HEK293 (cell line): ENCODE results near the gene ZNF626.

Source experiments
- CTCF ChIA-PET: fragments of 350-600 bp; formaldehyde crosslinking; extraction: SDS; loops from one replicate; lab custom pipeline; 2021; ENCODE audit warnings: antibody characterized with exemption; lab: Yijun Ruan, JAX
- POLR2A ChIA-PET: fragments of 300-600 bp; formaldehyde crosslinking; extraction: SDS; loops from one replicate; lab custom pipeline; 2020; ENCODE audit warnings: antibody characterized with exemption, inconsistent platforms; lab: Yijun Ruan, JAX
- H3K27ac ChIP-seq: fragments of 200-500 bp; sonication (Bioruptor generic); 2 replicates; pipeline ENCODE4 v1.5.1; 2014; ENCODE audit warnings: low read depth, low read length, control low read depth, inconsistent platforms; ENCODE audit errors: extremely low read depth
- H3K36me3 ChIP-seq, 2 experiments: fragments of 200-500 bp in 1 of 2; sonication (Bioruptor generic) in 1 of 2; 1 replicate in 1 of 2; 2 replicates in 1 of 2; pipeline ENCODE4 v1.5.1; 2014 to 2017; ENCODE audit warnings: inconsistent platforms in 2 of 2, low read length in 2 of 2; ENCODE audit not compliant: control insufficient read depth in 2 of 2, insufficient read depth in 1 of 2
- H3K4me1 ChIP-seq: fragments of 200-500 bp; sonication (Bioruptor generic); 2 replicates; pipeline ENCODE4 v1.5.1; 2014; ENCODE audit warnings: mild to moderate bottlenecking, low read length, inconsistent platforms; ENCODE audit not compliant: control insufficient read depth, insufficient read depth
- H3K4me3 ChIP-seq: 2 replicates; pipeline ENCODE4 v1.5.1; 2011; ENCODE audit warnings: low read depth, mild to moderate bottlenecking, control low read depth, low read length, moderate library complexity
- H3K9me3 ChIP-seq: fragments of 200-500 bp; sonication (Bioruptor generic); 2 replicates; pipeline ENCODE4 v1.5.1; 2014; ENCODE audit warnings: low read depth, low read length, inconsistent platforms; ENCODE audit not compliant: control insufficient read depth, insufficient read depth
- BCL11A ChIP-seq: fragments of 450-650 bp; formaldehyde crosslinking; IDR thresholded peaks from 2 replicates; pipeline ENCODE4 v1.5.1; 2016; ENCODE audit warnings: low read depth, missing biosample characterization, missing genetic modification characterization
- HOXC10 ChIP-seq: sonication (generic); formaldehyde crosslinking; IDR thresholded peaks from 2 replicates; pipeline ENCODE4 v1.8.1; 2023; ENCODE audit warnings: mild to moderate bottlenecking, missing genetic modification reagents
- ZBTB7A ChIP-seq: fragments of 450-650 bp; formaldehyde crosslinking; IDR thresholded peaks from 2 replicates; pipeline ENCODE4 v1.5.1; 2016; ENCODE audit warnings: low read depth, missing biosample characterization, missing genetic modification characterization
- ZEB2 ChIP-seq: fragments of 450-650 bp; formaldehyde crosslinking; IDR thresholded peaks from 2 replicates; pipeline ENCODE4 v1.5.1; 2016; ENCODE audit warnings: missing biosample characterization, missing genetic modification characterization
- ZFP69B ChIP-seq: fragments of 450-650 bp; formaldehyde crosslinking; IDR thresholded peaks from 2 replicates; pipeline ENCODE4 v1.5.1; 2016; ENCODE audit warnings: missing biosample characterization, missing genetic modification characterization
- ZNF221 ChIP-seq: fragments of 450-650 bp; formaldehyde crosslinking; IDR thresholded peaks from 2 replicates; pipeline ENCODE4 v1.5.1; 2017; ENCODE audit warnings: missing biosample characterization, missing genetic modification characterization, borderline replicate concordance
- ZNF23 ChIP-seq: fragments of 450-650 bp; formaldehyde crosslinking; IDR thresholded peaks from 2 replicates; pipeline ENCODE4 v1.5.1; 2016; ENCODE audit warnings: missing biosample characterization, missing genetic modification characterization, borderline replicate concordance
- ZNF341 ChIP-seq: fragments of 450-650 bp; formaldehyde crosslinking; IDR thresholded peaks from 2 replicates; pipeline ENCODE4; 2016; ENCODE audit warnings: low read depth, missing biosample characterization, missing genetic modification characterization
- ZNF423 ChIP-seq: fragments of 450-650 bp; formaldehyde crosslinking; IDR thresholded peaks from 2 replicates; pipeline ENCODE4 v1.5.1; 2016; ENCODE audit warnings: missing biosample characterization, missing genetic modification characterization
- ZNF529 ChIP-seq: fragments of 450-650 bp; formaldehyde crosslinking; IDR thresholded peaks from 2 replicates; pipeline ENCODE4 v1.5.1; 2017; ENCODE audit warnings: missing genetic modification characterization, missing biosample characterization; ENCODE audit not compliant: insufficient replicate concordance
- ZNF548 ChIP-seq: fragments of 450-650 bp; formaldehyde crosslinking; IDR thresholded peaks from 2 replicates; pipeline ENCODE4 v1.5.1; 2016; ENCODE audit warnings: missing biosample characterization, missing genetic modification characterization
- ZNF555 ChIP-seq: fragments of 450-650 bp; formaldehyde crosslinking; conservative IDR thresholded peaks from 2 replicates; pipeline ENCODE4 v1.5.1; 2017; ENCODE audit warnings: missing biosample characterization, mild to moderate bottlenecking, missing genetic modification characterization, inconsistent platforms
- ZNF658 ChIP-seq: fragments of 450-650 bp; formaldehyde crosslinking; IDR thresholded peaks from 2 replicates; pipeline ENCODE4; 2016; ENCODE audit warnings: missing biosample characterization, missing genetic modification characterization
- ZNF777 ChIP-seq: fragments of 450-650 bp; formaldehyde crosslinking; IDR thresholded peaks from 2 replicates; pipeline ENCODE4 v1.5.1; 2017; ENCODE audit warnings: missing biosample characterization, missing genetic modification characterization, borderline replicate concordance
- ZSCAN30 ChIP-seq: fragments of 450-650 bp; IDR thresholded peaks from 2 replicates; pipeline ENCODE4 v1.5.1; 2018; ENCODE audit warnings: missing biosample characterization, mild to moderate bottlenecking, missing genetic modification characterization, moderate library complexity
- TF ChIP-seq, protein P1 (sequence below): fragments of 450-650 bp; formaldehyde crosslinking; IDR thresholded peaks from 2 replicates; pipeline ENCODE4 v1.5.1; 2017; ENCODE audit warnings: missing biosample characterization, missing genetic modification characterization
- TF ChIP-seq, protein P2 (sequence below): fragments of 450-650 bp; formaldehyde crosslinking; IDR thresholded peaks from 2 replicates; pipeline ENCODE4 v1.5.1; 2016; ENCODE audit warnings: missing biosample characterization, missing genetic modification characterization
- TF ChIP-seq, protein P3 (sequence below): fragments of 450-650 bp; formaldehyde crosslinking; IDR thresholded peaks from 2 replicates; pipeline ENCODE4 v1.5.1; 2017; ENCODE audit warnings: missing biosample characterization, missing genetic modification characterization

Gene ZNF626

DNA sequence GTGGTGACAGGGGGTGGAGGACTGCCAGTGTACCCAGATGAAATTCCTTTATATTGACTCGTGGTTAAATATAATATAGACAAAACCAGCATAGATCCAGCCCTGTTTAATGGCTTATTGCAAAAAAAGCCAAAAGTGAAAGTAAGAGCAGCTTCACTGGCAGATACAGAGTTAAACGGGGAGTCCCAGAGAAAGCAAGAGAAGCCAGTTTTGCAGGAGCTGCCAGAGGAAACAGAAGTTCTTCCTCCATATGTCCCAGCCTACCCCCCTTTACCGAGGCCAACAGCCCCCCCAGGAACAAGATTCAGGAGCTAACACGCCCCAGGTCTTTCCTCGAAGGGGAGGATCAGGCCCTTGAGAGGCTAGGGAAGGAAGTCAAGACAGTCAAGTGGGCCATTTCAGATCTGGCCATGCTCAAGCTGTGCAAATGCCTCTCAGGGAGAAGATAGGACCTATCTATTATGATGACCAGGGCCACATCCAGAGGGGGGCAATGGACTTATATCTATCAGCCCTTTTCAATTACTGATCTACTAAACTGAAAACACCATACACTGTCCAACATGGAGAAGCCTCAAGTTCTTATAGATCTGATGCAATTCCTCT is 48.6 kb downstream of the ZNF626 start:
- no peak for TF ChIP-seq ZSCAN30 (tag by site-specific recombination)
- ChIA-PET POLR2A (no interaction called here), CTCF (no interaction called here)
- H3K4me3 ChIP-seq, result no peak overlapping the region
- no peak overlapping the region for H3K27ac ChIP-seq
- no peaks in the 10 kb centered on the region for H3K36me3 ChIP-seq
- H3K4me1 ChIP-seq, result no peaks in the 10 kb centered on the region
- H3K9me3 ChIP-seq, result no peaks in the 10 kb centered on the region; the same call in 1 of the 2 replicates

DNA sequence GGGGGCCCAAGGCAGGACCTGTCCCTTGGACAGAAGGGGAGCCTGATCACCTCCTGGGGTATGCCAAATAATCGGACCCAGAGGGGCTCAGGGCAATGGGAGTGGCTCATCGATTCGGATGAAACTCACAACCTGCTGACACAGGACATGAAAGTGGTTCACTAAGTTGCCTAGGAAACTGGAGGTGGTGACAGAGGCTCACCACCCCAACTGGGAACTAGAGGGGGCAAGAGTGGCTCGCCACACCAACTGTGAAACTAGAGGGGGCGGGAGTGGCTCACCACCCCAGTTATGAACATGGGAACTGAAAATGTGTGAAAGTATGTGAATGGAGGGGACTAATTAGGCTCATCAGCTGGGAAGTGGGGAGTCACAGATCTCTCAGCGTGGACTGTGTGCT is 49.5 kb downstream of the ZNF626 start:
- H3K4me3 ChIP-seq, result no peak overlapping the region
- CTCF ChIA-PET, result no interaction called here
- H3K36me3 ChIP-seq, result no peaks in the 10 kb centered on the region
- H3K4me1 ChIP-seq, result no peaks in the 10 kb centered on the region
- no peak for TF ChIP-seq ZNF548 (tag by site-specific recombination)
- TF ChIP-seq ZNF529 (tag by site-specific recombination), result no peak
- TF ChIP-seq, protein P1, sequence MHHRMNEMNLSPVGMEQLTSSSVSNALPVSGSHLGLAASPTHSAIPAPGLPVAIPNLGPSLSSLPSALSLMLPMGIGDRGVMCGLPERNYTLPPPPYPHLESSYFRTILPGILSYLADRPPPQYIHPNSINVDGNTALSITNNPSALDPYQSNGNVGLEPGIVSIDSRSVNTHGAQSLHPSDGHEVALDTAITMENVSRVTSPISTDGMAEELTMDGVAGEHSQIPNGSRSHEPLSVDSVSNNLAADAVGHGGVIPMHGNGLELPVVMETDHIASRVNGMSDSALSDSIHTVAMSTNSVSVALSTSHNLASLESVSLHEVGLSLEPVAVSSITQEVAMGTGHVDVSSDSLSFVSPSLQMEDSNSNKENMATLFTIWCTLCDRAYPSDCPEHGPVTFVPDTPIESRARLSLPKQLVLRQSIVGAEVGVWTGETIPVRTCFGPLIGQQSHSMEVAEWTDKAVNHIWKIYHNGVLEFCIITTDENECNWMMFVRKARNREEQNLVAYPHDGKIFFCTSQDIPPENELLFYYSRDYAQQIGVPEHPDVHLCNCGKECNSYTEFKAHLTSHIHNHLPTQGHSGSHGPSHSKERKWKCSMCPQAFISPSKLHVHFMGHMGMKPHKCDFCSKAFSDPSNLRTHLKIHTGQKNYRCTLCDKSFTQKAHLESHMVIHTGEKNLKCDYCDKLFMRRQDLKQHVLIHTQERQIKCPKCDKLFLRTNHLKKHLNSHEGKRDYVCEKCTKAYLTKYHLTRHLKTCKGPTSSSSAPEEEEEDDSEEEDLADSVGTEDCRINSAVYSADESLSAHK (tag by site-specific recombination), result no peak
- TF ChIP-seq, protein P2, sequence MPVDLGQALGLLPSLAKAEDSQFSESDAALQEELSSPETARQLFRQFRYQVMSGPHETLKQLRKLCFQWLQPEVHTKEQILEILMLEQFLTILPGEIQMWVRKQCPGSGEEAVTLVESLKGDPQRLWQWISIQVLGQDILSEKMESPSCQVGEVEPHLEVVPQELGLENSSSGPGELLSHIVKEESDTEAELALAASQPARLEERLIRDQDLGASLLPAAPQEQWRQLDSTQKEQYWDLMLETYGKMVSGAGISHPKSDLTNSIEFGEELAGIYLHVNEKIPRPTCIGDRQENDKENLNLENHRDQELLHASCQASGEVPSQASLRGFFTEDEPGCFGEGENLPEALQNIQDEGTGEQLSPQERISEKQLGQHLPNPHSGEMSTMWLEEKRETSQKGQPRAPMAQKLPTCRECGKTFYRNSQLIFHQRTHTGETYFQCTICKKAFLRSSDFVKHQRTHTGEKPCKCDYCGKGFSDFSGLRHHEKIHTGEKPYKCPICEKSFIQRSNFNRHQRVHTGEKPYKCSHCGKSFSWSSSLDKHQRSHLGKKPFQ, result no peak
- TF ChIP-seq ZFP69B (tag by site-specific recombination), result no peak
- no peak for TF ChIP-seq ZNF341 (tag by site-specific recombination)
- TF ChIP-seq ZNF221 (tag by site-specific recombination), result no peak
- no peak for TF ChIP-seq HOXC10 (CRISPR knock-in tag)
- TF ChIP-seq, all 188 proteins: peak for 0
- Histone ChIP-seq H3K9me3 (no peaks in the 10 kb centered on the region; the same call in 1 of the 2 replicates), H3K27ac (no peak overlapping the region)
- POLR2A ChIA-PET, result no interaction called here

DNA sequence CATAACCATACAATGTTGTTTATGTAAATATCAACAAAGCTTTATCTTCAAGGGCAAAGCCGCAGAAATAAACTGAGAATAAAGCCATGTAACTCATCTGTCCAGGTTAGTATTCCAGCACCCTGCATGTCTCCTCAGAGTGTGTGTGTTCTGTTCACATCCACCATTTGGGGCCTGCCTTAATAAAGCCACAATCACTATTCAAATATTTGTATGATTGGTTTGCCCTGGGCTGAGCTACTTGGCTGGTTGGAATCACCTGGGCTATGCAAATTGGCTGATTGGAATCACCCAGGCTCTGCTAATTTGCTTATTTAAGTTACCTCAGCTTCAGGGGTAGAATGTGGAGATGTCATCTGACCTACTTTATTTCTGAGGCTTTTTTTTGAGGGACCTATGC is 53.4 kb downstream of the ZNF626 start:
- POLR2A ChIA-PET, result no interaction called here
- H3K4me1 ChIP-seq, result no peaks in the 10 kb centered on the region
- H3K4me3 ChIP-seq, result no peak overlapping the region
- H3K36me3 ChIP-seq, result no peaks in the 10 kb centered on the region
- TF ChIP-seq ZNF555 (tag by site-specific recombination) (no peak), ZNF658 (tag by site-specific recombination) (no peak), ZNF341 (tag by site-specific recombination) (no peak), BCL11A (tag by site-specific recombination) (no peak), ZEB2 (tag by site-specific recombination) (no peak), ZBTB7A (no peak), ZNF423 (tag by site-specific recombination) (no peak), ZNF529 (tag by site-specific recombination) (no peak), ZNF23 (no peak), ZNF777 (no peak)
- TF ChIP-seq, protein P3, sequence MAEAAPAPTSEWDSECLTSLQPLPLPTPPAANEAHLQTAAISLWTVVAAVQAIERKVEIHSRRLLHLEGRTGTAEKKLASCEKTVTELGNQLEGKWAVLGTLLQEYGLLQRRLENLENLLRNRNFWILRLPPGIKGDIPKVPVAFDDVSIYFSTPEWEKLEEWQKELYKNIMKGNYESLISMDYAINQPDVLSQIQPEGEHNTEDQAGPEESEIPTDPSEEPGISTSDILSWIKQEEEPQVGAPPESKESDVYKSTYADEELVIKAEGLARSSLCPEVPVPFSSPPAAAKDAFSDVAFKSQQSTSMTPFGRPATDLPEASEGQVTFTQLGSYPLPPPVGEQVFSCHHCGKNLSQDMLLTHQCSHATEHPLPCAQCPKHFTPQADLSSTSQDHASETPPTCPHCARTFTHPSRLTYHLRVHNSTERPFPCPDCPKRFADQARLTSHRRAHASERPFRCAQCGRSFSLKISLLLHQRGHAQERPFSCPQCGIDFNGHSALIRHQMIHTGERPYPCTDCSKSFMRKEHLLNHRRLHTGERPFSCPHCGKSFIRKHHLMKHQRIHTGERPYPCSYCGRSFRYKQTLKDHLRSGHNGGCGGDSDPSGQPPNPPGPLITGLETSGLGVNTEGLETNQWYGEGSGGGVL (tag by site-specific recombination), result no peak
- CTCF ChIA-PET, result no interaction called here
- H3K9me3 ChIP-seq, result no peaks in the 10 kb centered on the region
- no peak overlapping the region for H3K27ac ChIP-seq
